Endothelial cell of coronary artery (primary cell): ENCODE data around the gene NOC2L. TPM values are rescaled to one million over a fixed set of nuclear protein-coding genes. Genes with fewer than 3 reads are reported as not detected.

Experiments used
- total RNA-seq: library from RNA; depleted of rRNA; stranded (reverse); fragments of >200 nt; gene quantifications from 2 replicates; pipeline ENCODE4 v1.2.3, GENCODE V29; 2014

The NOC2L gene
- total RNA-seq = 102 and 118 TPM in 2 replicates

DNA sequence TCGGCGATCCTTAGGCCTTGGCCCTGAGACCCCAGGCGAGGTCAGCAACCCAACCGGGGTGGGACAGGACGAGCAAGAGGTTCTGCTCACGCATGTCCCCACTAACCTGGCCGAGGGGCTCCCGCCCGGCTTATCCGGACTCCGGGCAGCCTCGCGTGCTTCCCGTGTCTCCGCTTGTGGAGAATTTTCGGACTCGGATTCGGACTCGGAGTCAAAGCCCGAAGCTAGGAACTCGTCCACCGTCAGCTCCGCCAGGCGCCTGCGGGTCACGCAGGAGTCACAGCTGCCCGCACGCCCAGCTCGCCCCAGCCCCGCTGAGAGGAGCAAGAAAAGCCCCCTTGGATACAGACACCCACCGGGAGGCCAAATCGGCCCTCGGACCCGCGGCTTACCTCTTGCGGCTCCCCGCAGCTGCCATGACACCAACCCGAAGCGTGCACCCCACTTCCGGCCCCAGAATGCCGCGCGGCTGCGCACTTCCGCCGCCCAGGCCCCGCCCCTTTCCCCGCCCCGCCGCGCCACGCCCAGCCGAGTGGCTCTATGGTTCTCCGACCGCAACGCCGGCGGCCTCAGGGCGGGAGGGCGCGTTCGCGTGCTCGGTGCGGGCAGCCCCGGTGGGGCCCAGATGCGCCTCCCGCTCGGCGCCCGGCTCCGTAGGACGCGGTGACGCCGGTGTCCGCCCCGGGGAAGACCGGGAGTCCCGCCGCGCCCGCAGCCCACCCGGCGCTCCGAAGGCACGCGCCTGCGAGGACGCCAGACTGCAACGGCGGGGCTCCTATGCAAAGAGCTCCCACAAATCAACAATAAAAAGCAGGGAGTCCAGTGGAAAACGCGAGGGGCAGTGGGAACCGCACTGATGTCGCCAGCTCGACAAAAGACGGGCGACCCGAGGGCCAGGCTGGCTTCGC lies at the start of gene NOC2L:
Gene NOC2L, minus strand, starts transcription at position 434 of the 908 bp plus-strand sequence. Its CDS starts 16 bp downstream, at position 418.

DNA sequence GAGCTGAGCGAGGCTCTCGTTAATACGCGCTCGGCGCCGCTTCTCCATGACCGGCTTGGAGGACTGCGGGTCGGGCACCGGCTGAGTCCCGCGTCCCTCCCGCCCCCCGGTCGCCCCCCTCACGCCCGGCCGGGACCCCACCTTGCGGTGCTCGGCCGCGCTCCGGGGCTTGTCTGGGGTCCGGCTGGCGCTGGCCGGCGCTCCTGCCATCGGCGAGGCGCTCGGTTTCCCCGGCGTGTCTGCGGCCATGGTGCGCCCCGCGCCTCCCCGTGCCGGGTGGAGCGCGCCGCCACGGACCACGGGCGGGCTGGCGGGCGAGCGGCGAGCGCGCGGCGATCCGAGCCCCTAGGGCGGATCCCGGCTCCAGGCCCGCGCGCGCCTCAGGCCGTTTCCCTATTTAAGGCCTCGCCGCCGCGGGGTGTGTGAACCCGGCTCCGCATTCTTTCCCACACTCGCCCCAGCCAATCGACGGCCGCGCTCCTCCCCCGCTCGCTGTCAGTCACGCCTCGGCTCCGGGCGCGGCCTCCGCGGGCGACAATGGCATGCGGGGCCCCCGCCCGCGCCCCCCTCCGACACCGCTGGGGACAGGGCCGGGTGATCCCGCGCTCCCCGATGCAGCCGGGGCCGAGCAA lies 40.8 kb upstream of the NOC2L start, which contains the start of gene HES4:
Gene HES4, minus strand, starts transcription at position 373 of the 632 bp plus-strand sequence. Its CDS starts 124 bp downstream, at position 249.

DNA sequence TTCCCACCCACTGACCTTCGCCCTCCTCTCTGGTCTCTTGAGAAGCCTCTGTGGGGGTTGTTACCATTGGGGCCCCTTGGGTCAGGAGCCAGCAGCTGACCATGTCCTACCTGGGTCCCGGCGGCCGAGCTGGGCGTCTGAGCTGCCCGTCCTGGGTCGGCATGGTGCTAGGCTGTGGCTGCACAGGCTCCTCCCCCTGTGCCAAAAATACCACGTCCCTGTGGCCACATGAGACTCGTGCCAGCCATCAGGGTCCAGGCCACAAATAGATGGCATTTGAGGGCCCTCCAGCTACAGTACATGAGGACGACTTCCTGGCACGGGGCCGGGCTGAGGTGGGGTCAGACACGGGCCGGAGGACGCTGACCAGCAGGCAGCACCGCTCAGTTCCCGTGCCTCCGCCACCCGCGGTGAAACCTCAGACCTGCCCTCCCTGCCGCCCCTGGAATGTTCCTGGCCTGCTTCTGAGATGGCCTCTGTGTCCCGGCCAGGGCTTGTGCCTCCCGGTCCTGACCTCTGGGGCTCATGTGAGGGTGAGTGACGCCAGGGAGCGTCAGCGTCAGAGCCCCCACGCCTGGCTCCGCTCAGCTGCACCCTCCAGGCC lies 23.0 kb upstream of the NOC2L start, which contains the start of gene PERM1:
Gene PERM1, minus strand, starts transcription at position 139 of the 604 bp plus-strand sequence. CDS start 1,064 bp downstream, outside the sequence.

DNA sequence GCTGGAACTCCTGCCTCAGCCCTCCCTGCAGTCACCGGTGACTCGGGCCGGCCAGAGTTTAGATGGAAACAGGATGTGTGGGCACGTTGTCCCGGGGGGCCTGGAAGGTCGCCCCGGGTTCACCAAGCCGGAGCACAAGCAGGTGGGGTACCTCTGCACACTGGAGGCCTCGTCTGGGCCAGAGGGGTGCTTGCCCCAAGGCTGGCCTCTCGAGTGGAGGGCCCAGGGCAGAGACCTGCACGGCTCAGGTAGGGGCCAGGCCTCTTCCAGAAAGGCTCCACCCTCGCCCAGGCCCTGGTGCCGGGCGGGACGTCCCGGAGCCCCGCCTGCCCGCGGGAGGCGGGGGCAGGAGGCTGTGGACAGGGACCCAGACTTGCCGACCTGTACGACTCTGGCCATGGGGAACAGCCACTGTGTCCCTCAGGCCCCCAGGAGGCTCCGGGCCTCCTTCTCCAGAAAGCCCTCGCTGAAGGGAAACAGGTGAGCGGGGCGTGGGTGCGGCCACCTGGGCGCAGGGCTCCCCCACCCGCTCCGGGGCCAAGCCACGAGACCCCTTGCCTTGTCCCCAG lies 7.2 kb upstream of the NOC2L start, which contains the start of gene PLEKHN1:
Gene PLEKHN1, plus strand, starts transcription at position 348 of the 569 bp plus-strand sequence. Its CDS starts 50 bp downstream, at position 398.

DNA sequence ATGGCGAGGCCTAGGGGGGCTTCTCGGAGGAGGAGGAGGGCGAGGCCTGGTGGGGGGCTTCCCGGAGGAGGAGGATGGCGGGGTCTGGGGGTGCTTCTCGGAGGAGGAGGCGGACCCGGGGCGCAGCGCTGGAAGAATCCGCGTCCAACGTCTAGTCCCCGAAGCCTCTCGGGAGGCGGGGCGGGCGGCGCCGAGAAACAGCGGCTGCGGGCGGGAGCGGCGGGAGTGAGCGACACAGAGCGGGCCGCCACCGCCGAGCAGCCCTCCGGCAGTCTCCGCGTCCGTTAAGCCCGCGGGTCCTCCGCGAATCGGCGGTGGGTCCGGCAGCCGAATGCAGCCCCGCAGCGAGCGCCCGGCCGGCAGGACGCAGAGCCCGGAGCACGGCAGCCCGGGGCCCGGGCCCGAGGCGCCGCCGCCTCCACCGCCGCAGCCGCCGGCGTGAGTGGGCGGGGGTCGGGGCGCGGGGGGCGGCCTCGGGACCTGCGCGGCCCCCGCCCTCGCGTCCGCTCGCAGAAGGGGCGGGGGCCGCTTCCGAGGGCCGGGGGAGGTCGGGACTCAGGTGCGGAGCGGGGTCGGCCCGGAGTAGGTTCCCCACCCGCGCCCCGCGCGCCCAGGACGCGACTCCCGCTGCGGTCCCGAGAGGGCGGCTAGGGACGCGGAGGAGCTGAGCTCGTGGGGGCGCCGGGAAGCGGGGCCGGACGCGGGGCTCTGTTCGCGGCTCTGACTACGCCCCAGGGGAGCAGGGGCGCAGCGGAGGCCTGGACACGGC lies 1.5 kb upstream of the NOC2L start, which contains the start of gene KLHL17:
Gene KLHL17, plus strand, starts transcription at position 222 of the 769 bp plus-strand sequence. Its CDS starts 110 bp downstream, at position 332.

DNA sequence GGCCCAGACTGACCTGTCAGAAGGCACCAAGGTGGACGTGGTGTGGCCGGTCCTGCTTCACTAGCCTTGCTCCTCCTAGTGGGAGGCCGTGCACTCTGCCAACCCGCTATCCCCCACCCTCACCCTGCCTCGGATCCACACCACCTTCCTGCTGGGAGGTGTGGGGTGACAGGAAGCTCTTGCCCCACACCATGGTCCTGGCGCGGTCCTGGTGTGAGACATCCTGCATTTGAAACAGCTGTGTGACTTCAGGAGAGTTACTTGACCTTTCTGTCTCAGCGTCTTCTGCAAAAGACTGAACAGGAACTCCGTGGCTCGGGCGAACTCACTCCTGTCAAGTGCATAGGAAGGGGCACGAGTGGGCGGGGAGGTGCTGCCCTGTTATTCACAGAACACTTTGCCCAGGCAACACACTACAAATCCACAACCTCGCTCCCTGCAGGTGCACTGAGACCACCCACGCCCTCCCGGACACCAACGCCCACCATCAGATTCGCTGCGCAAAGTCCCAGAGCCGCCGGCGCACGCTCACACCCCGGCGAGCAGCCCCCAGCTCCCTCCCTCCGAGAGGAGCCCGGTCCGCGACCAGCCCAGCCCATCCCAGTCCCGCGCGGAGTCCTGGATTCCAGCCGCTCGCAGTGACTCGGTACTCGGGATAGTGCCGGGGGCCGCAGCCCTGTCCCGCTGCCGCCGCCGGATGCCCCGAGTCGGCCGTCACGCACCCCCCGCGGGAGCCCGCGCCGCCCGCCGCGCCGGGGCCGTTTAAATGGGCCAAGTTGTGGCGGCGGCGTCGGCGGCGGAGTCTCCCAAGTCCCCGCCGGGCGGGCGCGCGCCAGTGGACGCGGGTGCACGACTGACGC lies 35.7 kb downstream of the NOC2L start, which contains the start of gene SAMD11:
Gene SAMD11, plus strand, starts transcription at position 793 of the 860 bp plus-strand sequence. CDS start 509 bp downstream, outside the sequence.

Other genes starting within 250 kb of the NOC2L start
- gene SAMD11, start 35.3 kb downstream of the NOC2L start, total RNA-seq = 0.66 TPM in 1 of 2 replicates, not detected in the other
- gene KLHL17, start 1.3 kb upstream of the NOC2L start, total RNA-seq = 4.9 and 10.8 TPM in 2 replicates
- gene PLEKHN1, start 7.2 kb upstream of the NOC2L start, total RNA-seq = 0.19 and 0.36 TPM in 2 replicates
- 0.09 TPM in 1 of 2 replicates, not detected in the other for gene PERM1, start 22.8 kb upstream of the NOC2L start, total RNA-seq
- gene HES4, start 40.8 kb upstream of the NOC2L start, total RNA-seq = 17.0 and 31.4 TPM in 2 replicates
- 135 and 185 TPM in 2 replicates for gene ISG15, start 54.2 kb upstream of the NOC2L start, total RNA-seq
- gene AGRN, start 60.9 kb upstream of the NOC2L start, total RNA-seq = 79.1 and 125 TPM in 2 replicates
- not detected in 2 replicates for gene RNF223, start 115.0 kb upstream of the NOC2L start, total RNA-seq
- gene C1orf159, start 156.8 kb upstream of the NOC2L start, total RNA-seq = 4.3 and 5.5 TPM in 2 replicates
- not detected in 2 replicates for gene TTLL10, start 214.6 kb upstream of the NOC2L start, total RNA-seq
- 0.28 TPM in 1 of 2 replicates, not detected in the other for gene TNFRSF18, start 247.3 kb upstream of the NOC2L start, total RNA-seq